Endothelial cell of umbilical vein (primary cell): Measurements from ENCODE around the gene PRR11. TPM values are rescaled to one million over a fixed set of nuclear protein-coding genes. Genes with fewer than 3 reads are reported as not detected.

Source experiments
- BruUV-seq: library from RNA; stranded (reverse); fragments of 400-500 nt; replicated peaks from 2 replicates; lab custom pipeline; 2021; lab: Mats Ljungman, UMichigan
- CTCF ChIA-PET: fragments of 300-600, 350-600 bp; sonication (Branson Sonifier 250); formaldehyde crosslinking; loops from one replicate; lab custom pipeline; 2021; ENCODE audit warnings: antibody characterized with exemption, inconsistent platforms; lab: Charles Lee
- POLR2A ChIA-PET: fragments of 300-600, 350-600 bp; sonication (Branson Sonifier 250); formaldehyde crosslinking; loops from one replicate; lab custom pipeline; 2021; ENCODE audit warnings: antibody characterized with exemption, inconsistent platforms; lab: Charles Lee
- DNase-seq: peaks from one replicate; pipeline ENCODE4 v3.0.0-alpha.2; 2011; ENCODE audit warnings: low read depth, low spot score
- FAIRE-seq: peaks from 2 replicates; lab custom pipeline; 2011; peaks lifted over from hg19 to GRCh38; lab: Jason Lieb, UNC
- H2AFZ ChIP-seq: 2 replicates; pipeline ENCODE4 v1.6.0; 2012; ENCODE audit warnings: low read depth, low read length, control low read depth, inconsistent platforms
- H3K27ac ChIP-seq: 2 replicates; pipeline ENCODE4 v1.5.1; 2011; ENCODE audit warnings: low read depth, mild to moderate bottlenecking, control low read depth, low read length, moderate library complexity; ENCODE audit not compliant: insufficient read depth
- H3K27me3 ChIP-seq, 2 experiments: 2 replicates each; pipeline versions ENCODE4 v1.6.0 to v1.6.1; 2011; ENCODE audit warnings: low read length in 2 of 2, mixed read lengths in 1 of 2; ENCODE audit not compliant: control insufficient read depth in 2 of 2, insufficient read depth in 2 of 2
- H3K36me3 ChIP-seq, 2 experiments: 2 replicates in 1 of 2; 3 replicates in 1 of 2; pipeline ENCODE4 v1.5.1; 2011; ENCODE audit warnings: low read length in 2 of 2, mild to moderate bottlenecking in 1 of 2, moderate library complexity in 1 of 2; ENCODE audit not compliant: control insufficient read depth in 2 of 2, insufficient read depth in 2 of 2; ENCODE audit errors: extremely low read depth in 1 of 2
- H3K4me1 ChIP-seq: 3 replicates; pipeline ENCODE4 v1.5.1; 2011; ENCODE audit warnings: mild to moderate bottlenecking, low read length; ENCODE audit not compliant: control insufficient read depth, insufficient read depth; ENCODE audit errors: extremely low read depth
- H3K4me2 ChIP-seq: 2 replicates; pipeline ENCODE4 v1.6.1; 2011; ENCODE audit warnings: low read length, control low read depth, mixed read lengths; ENCODE audit not compliant: insufficient read depth
- H3K4me3 ChIP-seq, 3 experiments: fragments of 200-600 bp in 1 of 3; sonication (generic), shearing (Covaris generic) in 1 of 3; replicated peaks in 1 of 3; 2 replicates each; pipeline ENCODE4 v1.5.1; 2011 to 2016; ENCODE audit warnings: control low read depth in 3 of 3, low read length in 3 of 3, mild to moderate bottlenecking in 2 of 3, inconsistent platforms in 1 of 3, low read depth in 1 of 3, moderate library complexity in 1 of 3; ENCODE audit not compliant: insufficient read depth in 1 of 3
- H3K79me2 ChIP-seq: 2 replicates; pipeline ENCODE4 v1.6.0; 2012; ENCODE audit warnings: low read length, inconsistent platforms; ENCODE audit not compliant: control insufficient read depth, insufficient read depth
- H3K9ac ChIP-seq: replicated peaks from 2 replicates; pipeline ENCODE3; 2011; ENCODE audit warnings: low read length, control low read depth; ENCODE audit not compliant: insufficient read depth; ENCODE audit errors: extremely low read depth
- H3K9me1 ChIP-seq: replicated peaks from 3 replicates; pipeline ENCODE4 v1.6.0; 2011; ENCODE audit warnings: mild to moderate bottlenecking, low read length; ENCODE audit not compliant: control insufficient read depth, insufficient read depth; ENCODE audit errors: extremely low read depth
- H3K9me3 ChIP-seq: replicated peaks from 2 replicates; pipeline ENCODE4 v1.5.1; 2012; ENCODE audit warnings: low read length, inconsistent platforms; ENCODE audit not compliant: control insufficient read depth, insufficient read depth
- H4K20me1 ChIP-seq: replicated peaks from 2 replicates; pipeline ENCODE3; 2011; ENCODE audit warnings: mild to moderate bottlenecking, low read length; ENCODE audit not compliant: control insufficient read depth, insufficient read depth; ENCODE audit errors: extremely low read depth
- CTCF ChIP-seq, 2 donors: IDR thresholded peaks; 1 replicate in 1 of 2; 2 replicates in 1 of 2; pipeline ENCODE4 v1.5.1; 2011; ENCODE audit warnings: low read length in 2 of 2, mild to moderate bottlenecking in 2 of 2, moderate library complexity in 2 of 2, control low read depth in 1 of 2, inconsistent platforms in 1 of 2, low read depth in 1 of 2; ENCODE audit not compliant: insufficient read depth in 1 of 2; ENCODE audit errors: extremely low read depth in 1 of 2
- EZH2 ChIP-seq: IDR thresholded peaks from 2 replicates; pipeline ENCODE4 v1.6.1; 2012; ENCODE audit warnings: borderline replicate concordance, low read depth, mild to moderate bottlenecking, moderate library complexity, low read length, inconsistent platforms; ENCODE audit not compliant: severe bottlenecking
- FOS ChIP-seq: IDR thresholded peaks from 2 replicates; pipeline ENCODE4 v1.6.1; 2011; ENCODE audit warnings: mild to moderate bottlenecking, low read length, moderate library complexity, borderline replicate concordance; ENCODE audit not compliant: insufficient read depth
- GATA2 ChIP-seq: IDR thresholded peaks from 2 replicates; pipeline ENCODE4 v1.7.0; 2011; ENCODE audit warnings: low read depth, mild to moderate bottlenecking, moderate library complexity, mixed read lengths, low read length; ENCODE audit not compliant: insufficient read length, insufficient read depth
- JUN ChIP-seq: IDR thresholded peaks from 2 replicates; pipeline ENCODE4 v1.6.1; 2011; ENCODE audit warnings: borderline replicate concordance, low read depth; ENCODE audit not compliant: insufficient read length, insufficient read depth
- MYC ChIP-seq: IDR thresholded peaks from one replicate; pipeline ENCODE4 v1.6.1; 2011; ENCODE audit warnings: mild to moderate bottlenecking, low read depth, low read length
- POLR2A ChIP-seq: IDR thresholded peaks from 2 replicates; pipeline ENCODE4 v1.6.1; 2012; ENCODE audit warnings: low read depth, mild to moderate bottlenecking, control low read depth, low read length
- POLR2AphosphoS5 ChIP-seq: IDR thresholded peaks from 2 replicates; pipeline ENCODE4 v1.6.1; 2012; ENCODE audit warnings: low read depth, mild to moderate bottlenecking, control low read depth, low read length, moderate library complexity; ENCODE audit not compliant: insufficient read depth
- dilution Hi-C: fragments of 300-500 bp; cut with MboI; formaldehyde crosslinking; loops from one replicate; pipeline ENCODE4 v1.15.0; 2019; ENCODE audit warnings: low sequenced_read_pairs; ENCODE audit not compliant: extremely low pct_ligation_motif_present
- intact Hi-C: fragments of 100-400 bp; cut with micrococcal nuclease; formaldehyde crosslinking; loops from one replicate; pipeline ENCODE4 v1.10.0; 2022
- polyA plus RNA-seq, 4 experiments: library from polyadenylated mRNA; depleted of rRNA in 3 of 4; stranded (reverse) in 3 of 4; unstranded in 1 of 4; fragments of >200 nt; gene quantifications; 2 replicates each; pipeline versions ENCODE4 v1.2.1 to v1.2.3, GENCODE V29; 2011 to 2012; ENCODE audit warnings: missing spikeins in 1 of 4
- total RNA-seq: library from RNA; stranded (reverse); gene quantifications from 2 replicates; pipeline ENCODE4 v1.2.3, GENCODE V29; 2021
- TF ChIP-seq, protein P1 (sequence below): IDR thresholded peaks from 2 replicates; pipeline ENCODE4 v1.6.1; 2011; ENCODE audit not compliant: insufficient read depth, insufficient read length

The PRR11 gene
- total and polyA plus RNA-seq, 2 donors (not counting 3 experiments of a cell fraction or from before 2014, with no cell fraction given) = 28.8 to 86.3 TPM

DNA sequence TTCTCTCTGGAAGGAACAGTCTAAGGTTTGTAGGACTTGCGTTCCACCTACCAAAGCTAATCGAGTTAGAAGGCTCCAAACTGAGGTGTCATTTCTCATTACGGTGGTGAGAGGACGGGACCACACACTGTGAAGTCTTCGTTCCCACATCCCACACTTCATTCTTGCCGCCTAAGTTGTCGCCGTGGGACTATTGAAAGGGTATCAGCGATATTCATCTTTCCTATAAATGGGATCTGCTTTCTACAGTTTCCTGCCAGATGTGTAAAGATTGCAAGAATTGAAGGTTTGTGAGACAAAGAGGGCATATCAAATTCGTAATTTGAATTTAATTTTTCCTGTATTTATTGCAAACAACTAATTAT, 48.3 kb upstream of the PRR11 start:
- peaks cover 0 to 3% of the 10 kb centered on the region in 2 experiments for H3K36me3 ChIP-seq
- dilution Hi-C loops (no loop called here), intact Hi-C loops (loop anchor here (2.0 kb wide), 1 partner anchor 588 kb away; no protein-coding TSS in a partner anchor)
- H3K9ac ChIP-seq = peak overlapping the region; percentile 63
- no peaks in the 10 kb centered on the region for H3K9me3 ChIP-seq
- DNase-seq = no peak
- TSS peak; percentile 84 for BruUV-seq
- H3K27ac ChIP-seq = peak overlapping the region; percentile 32
- TF ChIP-seq GATA2 = no peak
- TF ChIP-seq MYC = no peak
- no peak for TF ChIP-seq JUN
- TF ChIP-seq POLR2A = no peak
- TF ChIP-seq POLR2AphosphoS5 = no peak
- TF ChIP-seq, protein P1, sequence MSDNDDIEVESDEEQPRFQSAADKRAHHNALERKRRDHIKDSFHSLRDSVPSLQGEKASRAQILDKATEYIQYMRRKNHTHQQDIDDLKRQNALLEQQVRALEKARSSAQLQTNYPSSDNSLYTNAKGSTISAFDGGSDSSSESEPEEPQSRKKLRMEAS = no peak
- TF ChIP-seq EZH2 = no peak
- TF ChIP-seq FOS = no peak
- no peak for TF ChIP-seq CTCF (IDR thresholded peaks at IDR 0.05; ENCODE audit: extremely low read depth in 1 of 2, insufficient read depth in 1 of 2, low read depth in 1 of 2, low read length in 2 of 2)
- no peaks in the 10 kb centered on the region for H3K9me1 ChIP-seq
- peaks cover 29% of the 10 kb centered on the region for H3K79me2 ChIP-seq
- H3K4me1 ChIP-seq = peaks cover 18% of the 10 kb centered on the region
- H3K4me3 ChIP-seq = peak overlapping the region; percentile 29 to 91 (median 60)
- H3K27me3 ChIP-seq = no peaks in the 10 kb centered on the region
- CTCF ChIA-PET = interaction anchor here (0.7 to 1.1 kb wide), 3 partner anchors 11 to 47 kb away, joined by 3 to 5 read pairs (median 3); no protein-coding TSS in a partner anchor
- no peak for FAIRE-seq
- H3K4me2 ChIP-seq = peak overlapping the region; percentile 82
- H2AFZ ChIP-seq = peak overlapping the region; percentile 12
- H4K20me1 ChIP-seq = no peaks in the 10 kb centered on the region
- POLR2A ChIA-PET = interaction anchor here (0.5 to 1.4 kb wide), 4 partner anchors 12 to 476 kb away, joined by 3 to 6 read pairs (median 5); partner anchors contain the start of genes PRR11 and SKA2
